ENCODE results near the gene RALGAPA1. TPM values are rescaled to one million over a fixed set of nuclear protein-coding genes. Genes with fewer than 3 reads are reported as not detected.

The RALGAPA1 gene
- total and polyA plus RNA-seq, 2 donors (not counting 1 experiment from before 2014, with no cell fraction given): 17.3 to 94.0 TPM

DNA sequence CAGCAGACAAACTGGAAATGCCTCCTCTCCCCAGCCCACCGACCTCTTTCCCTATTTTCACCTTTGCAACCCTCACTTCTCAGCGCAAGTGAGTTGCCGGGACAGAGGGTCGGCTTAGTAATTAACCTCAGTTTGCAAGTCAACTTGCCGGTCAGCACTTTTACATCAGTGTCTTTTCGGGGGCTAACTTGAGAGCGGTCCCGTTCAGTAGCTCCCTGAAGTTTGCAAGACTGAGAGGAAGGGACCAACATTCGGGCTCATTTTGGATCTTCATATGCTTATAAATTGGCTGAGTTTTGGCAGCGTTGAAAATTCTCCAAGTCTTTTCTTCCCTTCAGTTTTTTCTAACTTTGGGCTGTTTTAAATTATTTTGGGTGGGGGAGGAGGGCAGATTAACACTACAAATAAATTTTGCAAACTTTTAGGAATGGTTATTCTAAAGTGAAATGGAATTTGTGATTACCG lies 17.9 kb upstream of the RALGAPA1 start:
- H3K27me3 ChIP-seq (replicated peaks in 1 of 4; ENCODE audit: control extremely low read depth in 1 of 4, control insufficient read depth in 3 of 4, insufficient read depth in 4 of 4, low read length in 3 of 4): no peaks in the 10 kb centered on the region
- ATAC-seq (ENCODE audit: low read depth): no peak
- ChIA-PET CTCF (interaction anchor here (1.5 to 3.5 kb wide), 5 partner anchors 8 to 20 kb away, joined by 4 to 31 read pairs (median 5); partner anchors contain the start of gene RALGAPA1), POLR2A (interaction anchor here (1.5 kb wide), 1 partner anchor 423 kb away, joined by 7 read pairs; the partner anchor contains the start of gene NFKBIA)
- TF ChIP-seq, protein P1, sequence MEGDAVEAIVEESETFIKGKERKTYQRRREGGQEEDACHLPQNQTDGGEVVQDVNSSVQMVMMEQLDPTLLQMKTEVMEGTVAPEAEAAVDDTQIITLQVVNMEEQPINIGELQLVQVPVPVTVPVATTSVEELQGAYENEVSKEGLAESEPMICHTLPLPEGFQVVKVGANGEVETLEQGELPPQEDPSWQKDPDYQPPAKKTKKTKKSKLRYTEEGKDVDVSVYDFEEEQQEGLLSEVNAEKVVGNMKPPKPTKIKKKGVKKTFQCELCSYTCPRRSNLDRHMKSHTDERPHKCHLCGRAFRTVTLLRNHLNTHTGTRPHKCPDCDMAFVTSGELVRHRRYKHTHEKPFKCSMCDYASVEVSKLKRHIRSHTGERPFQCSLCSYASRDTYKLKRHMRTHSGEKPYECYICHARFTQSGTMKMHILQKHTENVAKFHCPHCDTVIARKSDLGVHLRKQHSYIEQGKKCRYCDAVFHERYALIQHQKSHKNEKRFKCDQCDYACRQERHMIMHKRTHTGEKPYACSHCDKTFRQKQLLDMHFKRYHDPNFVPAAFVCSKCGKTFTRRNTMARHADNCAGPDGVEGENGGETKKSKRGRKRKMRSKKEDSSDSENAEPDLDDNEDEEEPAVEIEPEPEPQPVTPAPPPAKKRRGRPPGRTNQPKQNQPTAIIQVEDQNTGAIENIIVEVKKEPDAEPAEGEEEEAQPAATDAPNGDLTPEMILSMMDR (IDR thresholded peaks at IDR 0.05): no peak
- no peak for TF ChIP-seq EZH2 (IDR thresholded peaks at IDR 0.05; ENCODE audit: borderline replicate concordance, insufficient read depth, low read depth, low read length, poor library complexity, severe bottlenecking)
- H3K36me3 ChIP-seq (replicated peaks in 1 of 2; ENCODE audit: control extremely low read depth in 1 of 2, control insufficient read depth in 1 of 2, extremely low read depth in 1 of 2, insufficient read depth in 2 of 2, low read length in 1 of 2): peaks cover 0 to 4% of the 10 kb centered on the region in 2 experiments
- WGBS (ENCODE audit: insufficient coverage): 12% methylated on average over 9 of the region's 11 CpGs
- H3K4me3 Mint-ChIP-seq: peak overlapping the region; percentile 89
- peaks cover 14% of the 10 kb centered on the region for H3K79me2 ChIP-seq (ENCODE audit: control insufficient read depth, insufficient read depth, low read length)
- H3K9ac ChIP-seq (ENCODE audit: low read length): peak overlapping the region; percentile 89
- H2AFZ ChIP-seq (ENCODE audit: insufficient read depth, low read depth, low read length, poor library complexity, severe bottlenecking): peak overlapping the region; percentile 93
- peaks cover 7 to 11% of the 10 kb centered on the region in 2 donors for H3K4me1 ChIP-seq (ENCODE audit: control insufficient read depth in 2 of 2, insufficient read depth in 2 of 2, low read length in 2 of 2)
- intact Hi-C loops (cut with micrococcal nuclease): loop anchor here (1.0 to 10.0 kb wide), 11 partner anchors 18 to 1364 kb away; partner anchors contain the start of genes BAZ1A, EAPP, FAM177A1 and MBIP
- H3K27ac ChIP-seq (ENCODE audit: low read length in 2 of 2): peak overlapping the region; percentile 75
- H3K4me3 ChIP-seq (ENCODE audit: control extremely low read depth in 1 of 5, extremely low read depth in 1 of 5, insufficient read depth in 1 of 5, low read depth in 2 of 5, low read length in 4 of 5): peak overlapping the region; percentile 68 to 100 (median 90)
- peaks cover 21% of the 10 kb centered on the region for H3K4me1 Mint-ChIP-seq
- H3K9me3 Mint-ChIP-seq (ENCODE audit: insufficient read depth): no peaks in the 10 kb centered on the region
- peak overlapping the region; percentile 80 for H3K4me2 ChIP-seq (replicated peaks; ENCODE audit: low read depth, low read length, poor library complexity, severe bottlenecking)
- DNase-seq: no peak
- no peaks in the 10 kb centered on the region for H4K20me1 ChIP-seq (ENCODE audit: control insufficient read depth, insufficient read depth, low read length, poor library complexity, severe bottlenecking)
- H3K27me3 Mint-ChIP-seq: no peaks in the 10 kb centered on the region
- no peaks in the 10 kb centered on the region for H3K9me3 ChIP-seq (ENCODE audit: control extremely low read depth in 1 of 3, control insufficient read depth in 2 of 3, insufficient read depth in 1 of 3, low read length in 2 of 3)
- peak overlapping the region; percentile 91 for H3K27ac Mint-ChIP-seq
